Esophagus squamous epithelium (tissue), 4 donors: Measurements from ENCODE around the gene PLIN1.

ENCODE experiments used
- CTCF ChIP-seq, 6 experiments: fragments of 450-650 bp in 4 of 6; fragments of 200-600 bp in 2 of 6; sonication (generic) in 2 of 6; IDR thresholded peaks; one replicate each; pipeline ENCODE4 v1.5.1; 2016 to 2019; ENCODE audit warnings: antibody characterized with exemption in 6 of 6, mild to moderate bottlenecking in 4 of 6, moderate library complexity in 4 of 6
- POLR2A ChIP-seq, 4 donors: fragments of 450-650 bp; IDR thresholded peaks; one replicate each; pipeline ENCODE4 v1.6.1; 2017; ENCODE audit warnings: antibody characterized with exemption in 4 of 4, mild to moderate bottlenecking in 4 of 4, moderate library complexity in 3 of 4

- TF ChIP-seq CTCF (IDR thresholded peaks at IDR 0.05) (no peak), POLR2A (IDR thresholded peaks at IDR 0.05) (no peak)
Observed at GRCh38 chr15:89667706-89667960, 11.5 kb downstream of the PLIN1 start.
